ENCODE data around the gene YOD1. TPM values are rescaled to one million over a fixed set of nuclear protein-coding genes. Genes with fewer than 3 reads are reported as not detected.
"Not testable (repeated sequence)": the region's sequence is repeated elsewhere in the genome, so short reads cannot be mapped to it uniquely, and the experiment has no call there.

YOD1 gene
- polyA plus RNA-seq, 1 donor from 2014 or later = 9.3 TPM

GRCh38 chr1:207045453-207045852 is 5.6 kb downstream of the YOD1 start:
- peaks cover 44% of the 10 kb centered on the region for H3K79me2 ChIP-seq (replicated peaks; ENCODE audit: insufficient read depth, low read length)
- no peaks in the 10 kb centered on the region for H3K27me3 ChIP-seq (ENCODE audit: insufficient read depth, low read depth, low read length)
- H3K36me3 ChIP-seq (ENCODE audit: insufficient read depth, low read length) = peaks cover 6% of the 10 kb centered on the region
- no peaks in the 10 kb centered on the region for H3K9me3 ChIP-seq (ENCODE audit: low read length)
- no peak overlapping the region for H3K4me2 ChIP-seq (ENCODE audit: low read length)
- H3K9me2 ChIP-seq (ENCODE audit: insufficient read depth, low read length) = no peaks in the 10 kb centered on the region
- no peak overlapping the region for H3K9ac ChIP-seq (ENCODE audit: low read length)
- no peak overlapping the region for H2AFZ ChIP-seq (ENCODE audit: low read depth, low read length)
- TF ChIP-seq TAF1 (IDR thresholded peaks at IDR 0.05; ENCODE audit: low read depth) = no peak
- no peak for TF ChIP-seq SMC3 (conservative IDR thresholded peaks at IDR 0.05; ENCODE audit: poor library complexity)
- TF ChIP-seq CTCF (IDR thresholded peaks at IDR 0.05; ENCODE audit: poor library complexity, severe bottlenecking) = no peak
- TF ChIP-seq MXI1 (conservative IDR thresholded peaks at IDR 0.05; ENCODE audit: poor library complexity, severe bottlenecking) = no peak
- no peak for TF ChIP-seq REST (IDR thresholded peaks at IDR 0.05; ENCODE audit: borderline replicate concordance)
- no peak for TF ChIP-seq RAD21 (conservative IDR thresholded peaks at IDR 0.05)
- TF ChIP-seq POLR2AphosphoS5 (IDR thresholded peaks at IDR 0.05) = no peak
- no peak for TF ChIP-seq EZH2 (IDR thresholded peaks at IDR 0.05; ENCODE audit: borderline replicate concordance, insufficient read depth, low read length, poor library complexity, severe bottlenecking)
- TF ChIP-seq EP300 (conservative IDR thresholded peaks at IDR 0.05; ENCODE audit: poor library complexity, severe bottlenecking) = no peak
- peak overlapping the region; percentile 37 for H3K4me3 ChIP-seq (ENCODE audit: low read length)
- peaks cover 3% of the 10 kb centered on the region for H3F3A ChIP-seq (ENCODE audit: insufficient read depth, low read length, poor library complexity, severe bottlenecking)
- H4K20me1 ChIP-seq (ENCODE audit: insufficient read depth) = no peaks in the 10 kb centered on the region
- no peak overlapping the region for H3K27ac ChIP-seq (ENCODE audit: low read length)

GRCh38 chr1:207041397-207041796 is 9.6 kb downstream of the YOD1 start:
- not testable (repeated sequence) for H3K4me3 ChIP-seq (ENCODE audit: low read length); H3K36me3 ChIP-seq (ENCODE audit: insufficient read depth, low read length); H2AFZ ChIP-seq (ENCODE audit: low read depth, low read length); H3K9me2 ChIP-seq (ENCODE audit: insufficient read depth, low read length); H3F3A ChIP-seq (ENCODE audit: insufficient read depth, low read length, poor library complexity, severe bottlenecking); H3K27ac ChIP-seq (ENCODE audit: low read length); H3K9me3 ChIP-seq (ENCODE audit: low read length); H4K20me1 ChIP-seq (ENCODE audit: insufficient read depth); H3K9ac ChIP-seq (ENCODE audit: low read length); H3K4me2 ChIP-seq (ENCODE audit: low read length); H3K27me3 ChIP-seq (ENCODE audit: insufficient read depth, low read depth, low read length)
- peaks cover 11% of the 10 kb centered on the region for H3K79me2 ChIP-seq (replicated peaks; ENCODE audit: insufficient read depth, low read length)

DNA sequence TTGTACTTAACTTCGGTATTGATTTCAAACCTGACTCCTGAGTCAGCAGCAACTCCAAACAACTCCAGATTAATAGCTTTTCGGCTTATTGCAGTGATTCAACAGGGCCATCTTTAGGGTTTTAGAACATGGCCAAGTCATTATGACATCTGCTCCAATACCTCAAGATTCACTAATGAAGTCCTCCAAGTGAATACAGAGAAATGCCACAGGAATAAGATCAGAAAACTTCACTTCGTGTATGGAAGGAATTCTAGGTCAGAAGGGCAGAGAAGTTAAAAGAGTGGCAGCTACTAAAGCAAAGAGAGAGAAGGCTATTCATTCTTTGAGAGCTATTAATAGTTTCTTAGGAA is 10.9 kb downstream of the YOD1 start:
- Histone ChIP-seq H3K9me2 (ENCODE audit: insufficient read depth, low read length) (no peaks in the 10 kb centered on the region), H3K27ac (ENCODE audit: low read length) (no peak overlapping the region), H3F3A (ENCODE audit: insufficient read depth, low read length, poor library complexity, severe bottlenecking) (no peaks in the 10 kb centered on the region), H3K4me2 (ENCODE audit: low read length) (no peak overlapping the region), H3K79me2 (replicated peaks; ENCODE audit: insufficient read depth, low read length) (peaks cover 4% of the 10 kb centered on the region), H3K9ac (ENCODE audit: low read length) (no peak overlapping the region), H3K27me3 (ENCODE audit: insufficient read depth, low read depth, low read length) (no peaks in the 10 kb centered on the region), H3K9me3 (ENCODE audit: low read length) (no peaks in the 10 kb centered on the region), H3K4me3 (ENCODE audit: low read length) (no peak overlapping the region), H2AFZ (ENCODE audit: low read depth, low read length) (no peak overlapping the region), H4K20me1 (ENCODE audit: insufficient read depth) (no peaks in the 10 kb centered on the region), H3K36me3 (ENCODE audit: insufficient read depth, low read length) (no peaks in the 10 kb centered on the region)
- TF ChIP-seq CTCF (IDR thresholded peaks at IDR 0.05; ENCODE audit: poor library complexity, severe bottlenecking) = no peak
- no peak for TF ChIP-seq SMC3 (conservative IDR thresholded peaks at IDR 0.05; ENCODE audit: poor library complexity)
- no peak for TF ChIP-seq RAD21 (conservative IDR thresholded peaks at IDR 0.05)
- no peak for TF ChIP-seq EZH2 (IDR thresholded peaks at IDR 0.05; ENCODE audit: borderline replicate concordance, insufficient read depth, low read length, poor library complexity, severe bottlenecking)
- no peak for TF ChIP-seq EP300 (conservative IDR thresholded peaks at IDR 0.05; ENCODE audit: poor library complexity, severe bottlenecking)
- no peak for TF ChIP-seq MXI1 (conservative IDR thresholded peaks at IDR 0.05; ENCODE audit: poor library complexity, severe bottlenecking)
- TF ChIP-seq TAF1 (IDR thresholded peaks at IDR 0.05; ENCODE audit: low read depth) = no peak
- TF ChIP-seq REST (IDR thresholded peaks at IDR 0.05; ENCODE audit: borderline replicate concordance) = no peak
- no peak for TF ChIP-seq POLR2AphosphoS5 (IDR thresholded peaks at IDR 0.05)

Data from neural cell (in vitro differentiated cells).